Testis (tissue), 2 donors: ENCODE results near the gene EHMT1.
"Not testable (repeated sequence)": the region's sequence is repeated elsewhere in the genome, so short reads cannot be mapped to it uniquely, and the experiment has no call there.

Experiments
- CTCF ChIP-seq, 3 experiments: fragments of 450-650 bp in 2 of 3; fragments of 200-600 bp in 1 of 3; sonication (generic) in 1 of 3; IDR thresholded peaks; one replicate each; pipeline ENCODE4 v1.5.1; 2016 to 2019; ENCODE audit warnings: antibody characterized with exemption in 3 of 3, mild to moderate bottlenecking in 2 of 3, moderate library complexity in 1 of 3
- POLR2A ChIP-seq: fragments of 450-650 bp; IDR thresholded peaks from one replicate; pipeline ENCODE4 v1.6.1; 2017; ENCODE audit warnings: antibody characterized with exemption, mild to moderate bottlenecking, moderate library complexity

GRCh38 chr9:137596577-137596976 lies 22.2 kb upstream of the EHMT1 start:
- TF ChIP-seq POLR2A; CTCF (IDR thresholded peaks at IDR 0.05): not testable (repeated sequence)
